ENCODE results near the gene TAS2R30. TPM values are rescaled to one million over a fixed set of nuclear protein-coding genes. Genes with fewer than 3 reads are reported as not detected.

The TAS2R30 gene
- total and polyA plus RNA-seq, 4 donors, result 0.18 to 12.0 (median 3.4) TPM; not detected in 1

- TF ChIP-seq REST (IDR thresholded peaks at IDR 0.05), result no peak
These were observed 25.6 kb downstream of the TAS2R30 start (continued) for GRCh38 chr12:11108862-11109261.

GRCh38 chr12:11107719-11108118 is 26.7 kb downstream of the TAS2R30 start:
- H3K27ac ChIP-seq (ENCODE audit: low read depth in 1 of 2, low read length in 2 of 2), result no peak overlapping the region
- peaks cover 0 to 8% (median under 1%) of the 10 kb centered on the region in 4 donors for H3K4me1 ChIP-seq (ENCODE audit: control insufficient read depth in 4 of 4, insufficient read depth in 4 of 4, low read length in 3 of 4)
- no peak for DNase-seq (ENCODE audit: low spot score)
- H3K9ac ChIP-seq (ENCODE audit: low read depth in 1 of 2, low read length in 2 of 2), result no peak overlapping the region
- H3K36me3 ChIP-seq (ENCODE audit: control insufficient read depth in 4 of 4, insufficient read depth in 3 of 4, low read depth in 1 of 4, low read length in 3 of 4), result no peaks in the 10 kb centered on the region
- 87% methylated on average over 1 of the region's 1 CpG for WGBS
- TF ChIP-seq FOXA1 (IDR thresholded peaks at IDR 0.05), result no peak
- no peak for TF ChIP-seq NR2F2 (IDR thresholded peaks at IDR 0.05)
- no peak for TF ChIP-seq ATF3 (IDR thresholded peaks at IDR 0.05)
- TF ChIP-seq JUND (IDR thresholded peaks at IDR 0.05), result no peak
- TF ChIP-seq RAD21 (IDR thresholded peaks at IDR 0.05), result no peak
- TF ChIP-seq TAF1 (conservative IDR thresholded peaks at IDR 0.05), result no peak
- TF ChIP-seq SP1 (IDR thresholded peaks at IDR 0.05), result no peak
- no peak for TF ChIP-seq FOXA2 (IDR thresholded peaks at IDR 0.05)
- no peak for TF ChIP-seq HNF4A (conservative IDR thresholded peaks at IDR 0.05)
- TF ChIP-seq CTCF (IDR thresholded peaks at IDR 0.05; ENCODE audit: low read depth, low read length, missing input control), result no peak
- TF ChIP-seq YY1 (IDR thresholded peaks at IDR 0.05), result no peak
- no peak for TF ChIP-seq REST (IDR thresholded peaks at IDR 0.05)
- TF ChIP-seq EGR1 (IDR thresholded peaks at IDR 0.05; ENCODE audit: low read depth in 2 of 2), result no peak
- no peak for TF ChIP-seq RXRA (IDR thresholded peaks at IDR 0.05)
- TF ChIP-seq MAX (IDR thresholded peaks at IDR 0.05), result no peak
- TF ChIP-seq GABPA (IDR thresholded peaks at IDR 0.05 in 1 of 2, conservative IDR thresholded peaks at IDR 0.05 in 1 of 2), result no peak
- TF ChIP-seq ZBTB33 (IDR thresholded peaks at IDR 0.05), result no peak
- no peaks in the 10 kb centered on the region for H3K9me3 ChIP-seq (ENCODE audit: control insufficient read depth in 4 of 4, low read length in 3 of 4)
- no peak overlapping the region for H3K4me3 ChIP-seq (ENCODE audit: low read depth in 1 of 3, low read length in 3 of 3)
- no peaks in the 10 kb centered on the region for H3K27me3 ChIP-seq (ENCODE audit: control insufficient read depth in 4 of 4, insufficient read depth in 4 of 4, low read length in 3 of 4)
